SIG-M5 (cell line): ENCODE data around the gene CYYR1.

Source experiments
- DNase-seq: peaks from one replicate; lab custom pipeline; 2025; lab: John Stamatoyannopoulos, UW

The CYYR1 gene

GRCh38 chr21:26553898-26554297 is 19.2 kb downstream of the CYYR1 start:
- DNase-seq: no peak

- no peak for DNase-seq
These were observed 22.8 kb downstream of the CYYR1 start for GRCh38 chr21:26550326-26550725.

DNA sequence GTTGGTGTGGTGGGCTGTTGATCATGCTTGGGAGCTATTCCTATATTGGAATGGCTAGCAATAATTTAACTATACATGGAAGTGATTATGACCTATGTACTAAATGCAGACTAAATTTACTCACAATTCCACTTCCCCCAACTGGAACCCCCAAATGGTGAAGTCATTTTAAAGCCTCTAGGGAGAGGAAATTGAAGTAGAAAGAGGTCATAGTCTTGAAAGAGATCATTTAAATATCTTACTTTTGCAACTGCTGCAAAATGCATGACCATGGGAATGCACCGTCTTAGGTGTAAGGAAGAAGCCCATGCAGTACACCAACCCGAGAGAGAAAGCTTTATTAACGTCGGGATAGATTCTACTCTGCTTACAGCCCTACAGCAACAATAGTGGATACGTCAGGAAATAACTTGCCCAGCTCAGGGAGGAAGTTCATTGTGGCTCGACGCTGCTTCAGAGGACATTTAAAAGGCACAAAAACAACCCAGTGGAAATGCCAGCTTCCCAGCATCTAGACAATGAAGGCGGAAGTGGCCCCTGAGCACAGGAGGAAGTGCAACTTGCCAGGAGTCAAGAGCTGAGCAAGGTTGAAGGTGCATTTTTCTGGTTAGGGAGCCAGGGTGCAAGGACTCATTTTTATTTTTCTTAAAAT is 26.5 kb downstream of the CYYR1 start:
- DNase-seq: no peak

GRCh38 chr21:26544201-26544775 is 28.8 kb downstream of the CYYR1 start:
- DNase-seq: no peak

DNA sequence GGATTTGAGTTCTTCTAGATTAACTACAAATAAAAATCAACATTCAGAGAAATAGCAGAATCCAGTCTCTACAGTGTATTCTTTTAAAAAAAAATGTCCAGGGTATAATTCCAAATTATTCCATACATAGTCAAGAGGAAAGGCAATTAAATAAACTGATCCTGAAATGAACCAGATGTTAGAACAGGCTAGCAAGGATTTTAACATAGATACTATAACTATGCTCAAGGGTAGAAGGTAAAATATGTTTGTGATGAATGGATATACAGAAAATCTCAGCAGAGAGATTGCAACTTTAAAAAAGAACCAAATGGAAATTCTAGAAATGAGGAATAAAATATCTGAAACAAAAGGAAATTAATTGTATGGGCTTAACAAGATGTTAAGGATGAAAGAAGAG is 32.4 kb downstream of the CYYR1 start:
- no peak for DNase-seq

DNA sequence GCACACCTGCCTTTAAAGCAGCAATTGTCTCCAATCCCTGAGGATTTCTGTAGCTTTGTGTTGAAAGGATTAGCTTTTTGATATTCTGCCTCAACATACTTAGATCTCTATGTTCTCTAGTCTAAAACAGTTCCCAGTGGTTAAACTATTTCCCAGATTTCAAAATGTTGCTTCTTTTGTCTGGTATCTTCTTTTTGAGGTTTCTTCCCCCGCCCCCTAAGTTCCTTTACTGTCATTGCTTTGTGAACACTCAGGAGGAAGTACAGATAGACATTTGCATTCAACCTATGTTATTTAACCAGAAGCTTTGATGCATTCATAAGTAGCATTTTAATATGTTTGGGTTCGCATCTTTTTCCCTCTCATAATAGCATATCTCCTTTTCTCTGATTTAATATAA is 33.5 kb downstream of the CYYR1 start:
- no peak for DNase-seq

DNA sequence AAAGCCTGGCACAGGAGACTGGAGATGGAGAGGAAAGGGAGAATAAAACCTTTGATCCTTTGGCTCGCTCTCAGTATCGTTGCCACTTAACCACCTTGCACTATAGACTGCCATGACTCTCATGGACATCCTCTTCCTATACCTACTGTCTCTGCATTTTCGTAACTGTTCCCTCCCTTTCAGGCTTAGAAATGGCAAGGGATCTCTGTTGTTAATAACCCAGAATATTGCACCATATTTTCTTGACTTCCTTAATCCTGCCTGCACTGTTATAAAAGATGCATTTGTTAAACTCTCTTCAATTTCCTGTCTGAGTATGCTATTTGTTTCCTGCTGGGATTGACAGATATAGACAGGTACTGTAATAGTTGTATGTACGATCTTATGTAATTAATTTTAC is 38.6 kb downstream of the CYYR1 start:
- no peak for DNase-seq

- DNase-seq: no peak
These were observed 40.9 kb downstream of the CYYR1 start for GRCh38 chr21:26532208-26532607.

DNA sequence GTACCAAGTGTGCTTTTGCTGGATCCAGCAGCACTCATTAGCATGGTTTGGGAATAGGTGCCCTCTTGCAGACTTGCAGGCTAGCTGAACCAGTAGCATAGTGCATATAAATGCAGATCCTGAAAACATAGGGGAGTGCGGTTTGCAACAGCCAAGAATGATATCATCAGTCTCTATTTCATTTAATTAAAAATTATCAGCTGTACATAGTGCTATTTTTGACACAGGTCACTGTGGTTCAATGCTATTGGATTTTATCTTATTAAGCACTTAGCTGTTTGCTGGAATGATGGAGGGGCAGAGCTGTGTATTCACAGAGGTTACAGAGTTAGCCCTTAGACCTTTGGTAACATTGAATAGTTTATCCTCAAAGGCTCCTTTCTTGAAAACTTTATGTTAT is 43.6 kb downstream of the CYYR1 start:
- DNase-seq: no peak

- no peak for DNase-seq
These were observed 44.2 kb downstream of the CYYR1 start for GRCh38 chr21:26528882-26529281.

- DNase-seq: no peak
These were observed 50.4 kb downstream of the CYYR1 start for GRCh38 chr21:26522704-26523103.

DNA sequence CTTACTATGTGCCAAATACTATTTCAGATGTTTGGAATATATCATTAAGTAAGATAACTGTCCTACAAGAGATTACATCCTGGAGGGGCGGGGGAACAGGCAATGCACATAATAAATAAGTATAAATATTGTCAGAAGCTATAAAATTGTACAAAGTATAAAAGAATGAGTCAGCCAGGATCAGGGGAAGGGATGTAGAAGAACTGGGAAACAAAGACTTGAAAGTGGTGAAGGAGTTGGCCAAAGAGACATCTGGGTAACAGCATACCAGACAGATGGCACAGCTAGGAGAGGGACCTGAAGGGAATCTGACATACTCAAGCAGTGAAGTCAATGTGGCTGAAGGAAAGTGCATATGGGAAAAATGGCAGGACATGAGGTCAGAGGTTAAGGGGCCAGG is 53.9 kb downstream of the CYYR1 start:
- DNase-seq: no peak

GRCh38 chr21:26515257-26515656 is 57.8 kb downstream of the CYYR1 start:
- no peak for DNase-seq

DNA sequence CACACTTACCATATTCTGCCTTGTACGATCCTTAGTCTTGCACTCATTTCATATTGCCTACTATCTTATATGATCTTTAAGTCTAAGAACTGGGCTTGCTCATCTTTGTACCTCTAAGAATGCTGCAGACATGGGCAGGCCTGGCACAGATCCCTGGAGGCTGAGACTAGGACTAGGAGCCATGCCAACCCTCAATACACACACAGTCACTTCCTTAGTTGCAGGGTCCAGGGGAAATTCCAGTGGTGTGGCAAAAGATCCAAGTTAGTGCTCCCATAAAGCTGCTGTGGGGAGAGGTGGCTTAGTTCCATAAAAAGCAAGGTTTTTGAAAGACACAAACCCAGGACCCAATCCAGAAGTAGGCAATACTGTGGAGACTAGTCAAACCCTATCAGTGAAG is 59.9 kb downstream of the CYYR1 start:
- no peak for DNase-seq

GRCh38 chr21:26512664-26513063 is 60.4 kb downstream of the CYYR1 start:
- DNase-seq: no peak

- no peak for DNase-seq
These were observed 64.2 kb downstream of the CYYR1 start for GRCh38 chr21:26508903-26509302.

DNA sequence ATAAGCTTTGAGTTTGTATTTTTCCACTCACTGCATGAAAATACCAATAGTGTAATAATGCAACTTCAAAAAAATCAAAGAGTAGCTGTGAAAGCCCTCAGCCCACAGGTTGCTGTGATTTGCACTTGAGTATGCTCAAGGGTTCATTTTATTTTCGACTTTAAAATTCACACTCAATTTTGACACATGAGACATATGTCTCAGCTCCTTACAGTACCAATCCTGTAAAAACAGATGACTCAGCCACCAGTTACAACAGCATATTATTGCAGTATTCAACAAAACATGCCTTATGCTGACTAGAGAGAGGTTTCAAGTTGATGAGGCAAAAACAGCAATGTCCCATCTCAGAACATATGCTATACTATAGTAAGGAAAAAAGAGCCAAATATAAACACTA is 66.1 kb downstream of the CYYR1 start:
- no peak for DNase-seq

DNA sequence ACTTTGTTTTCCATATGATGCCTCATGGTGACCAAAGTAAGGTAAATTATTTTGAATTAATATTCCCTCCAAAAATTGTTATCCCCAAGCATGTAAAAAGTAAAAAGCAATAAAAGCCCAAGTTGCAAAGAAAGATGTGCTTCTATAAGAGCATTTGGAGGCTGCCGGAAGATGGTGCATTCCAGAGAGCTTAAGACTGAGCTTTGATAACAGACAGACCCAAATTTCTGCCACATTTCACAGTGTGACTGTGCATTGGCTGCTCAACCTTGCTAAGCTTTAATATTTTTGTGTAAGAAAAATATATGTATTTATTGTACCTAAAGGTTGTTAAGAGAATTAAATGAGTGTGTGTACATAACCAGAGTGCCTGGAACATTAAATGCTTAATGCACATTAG is 67.9 kb downstream of the CYYR1 start:
- no peak for DNase-seq

DNA sequence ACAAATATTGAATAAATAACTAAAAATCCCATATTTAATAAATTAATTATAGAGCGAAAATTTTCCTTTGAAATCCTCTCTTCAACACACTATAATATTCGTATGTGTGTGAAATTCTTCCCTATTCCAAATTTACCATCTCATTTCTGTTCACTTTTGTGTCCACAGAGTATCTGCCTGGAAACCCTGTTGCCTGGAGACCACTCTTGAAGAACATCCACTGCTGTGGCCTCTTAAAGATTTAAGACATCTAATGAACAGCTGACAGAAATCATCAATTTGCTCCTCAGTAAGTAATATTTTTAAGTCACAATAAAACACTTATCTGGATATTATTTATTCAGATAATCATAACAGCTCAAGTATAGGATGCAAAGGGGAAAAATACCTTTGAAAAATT is 69.7 kb downstream of the CYYR1 start:
- no peak for DNase-seq

DNA sequence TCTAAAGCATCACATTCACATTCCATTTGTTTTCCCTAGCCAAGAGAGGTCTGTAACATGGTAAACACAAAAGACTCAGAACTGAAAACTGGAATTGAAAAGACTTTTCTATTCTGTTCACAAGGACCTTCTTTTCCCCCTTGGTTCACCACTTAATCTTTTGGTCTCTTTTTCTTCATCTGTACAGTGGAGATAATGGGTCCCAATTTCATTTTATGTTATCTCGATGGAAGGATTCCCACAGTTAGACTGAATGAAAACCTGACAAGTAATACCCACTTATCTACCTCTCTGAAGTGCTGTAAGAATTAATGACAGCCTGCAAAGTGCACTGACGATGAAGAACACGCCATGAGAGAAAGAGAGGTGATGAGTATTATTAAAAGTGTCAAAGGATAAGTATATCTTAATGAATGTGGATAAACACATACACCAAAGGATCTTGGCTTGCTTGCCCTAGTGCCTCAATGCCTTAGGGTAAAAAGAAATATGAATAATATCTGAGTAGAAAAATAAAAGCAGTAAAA is 71.5 kb downstream of the CYYR1 start:
- no peak for DNase-seq

DNA sequence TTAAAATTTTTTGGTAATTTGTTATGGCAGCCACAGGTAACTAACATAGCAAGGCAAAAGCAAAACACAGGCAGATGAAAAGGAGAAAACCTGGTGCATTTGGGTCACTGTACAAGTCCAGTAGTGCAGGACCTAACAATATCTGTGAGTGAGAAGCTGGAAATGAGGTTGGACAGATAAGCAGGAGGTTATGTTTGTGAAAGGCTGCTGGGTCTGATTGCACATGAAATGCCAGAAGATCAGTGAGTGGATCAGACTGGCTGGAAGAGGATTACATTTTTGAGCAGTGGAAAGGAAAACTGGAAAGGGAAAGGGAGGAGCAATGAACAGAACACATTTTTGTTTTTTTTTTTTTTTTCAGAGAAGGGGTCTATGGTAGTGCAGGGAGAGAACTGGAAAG is 73.6 kb downstream of the CYYR1 start:
- DNase-seq: no peak

- no peak for DNase-seq
These were observed 77.7 kb downstream of the CYYR1 start for GRCh38 chr21:26495283-26495849.

GRCh38 chr21:26491663-26492062 is 81.4 kb downstream of the CYYR1 start:
- DNase-seq: no peak

DNA sequence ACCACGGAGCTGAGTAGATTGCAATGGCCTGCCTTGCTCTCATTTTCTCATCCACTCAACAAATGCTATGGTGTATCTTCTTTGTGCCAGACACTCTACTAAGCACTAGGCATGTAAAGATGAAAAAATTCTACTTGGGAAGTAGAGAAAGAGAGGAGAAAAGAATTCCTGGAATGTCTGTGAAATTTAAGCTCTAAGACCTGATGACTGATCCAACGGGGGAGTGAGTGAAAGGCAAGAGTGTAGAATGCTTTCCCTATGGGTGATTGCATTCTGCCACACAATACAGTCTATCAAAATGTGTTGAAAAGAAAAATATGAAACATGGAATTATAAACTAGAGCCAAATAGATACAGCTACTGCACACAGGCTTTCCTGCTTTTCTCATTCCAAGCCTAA is 82.3 kb downstream of the CYYR1 start:
- no peak for DNase-seq
